ENCODE data around the gene SRSF3. TPM values are rescaled to one million over a fixed set of nuclear protein-coding genes. Genes with fewer than 3 reads are reported as not detected.
A peak's percentile ranks its signal among the peaks of the same experiment; 100 is the strongest.
"Not testable (repeated sequence)": the region's sequence is repeated elsewhere in the genome, so short reads cannot be mapped to it uniquely, and the experiment has no call there.

Gene SRSF3
- total and polyA plus RNA-seq, 8 donors = 60.5 to 122 (median 105) TPM

- FAIRE-seq (no peak), DNase-seq (no peak), ATAC-seq (no peak)
- Histone ChIP-seq H3K4me3 (no peak overlapping the region), H3K4me1 (no peaks in the 10 kb centered on the region), H3K27ac (no peak overlapping the region), H3K9me3 (no peaks in the 10 kb centered on the region), H3K36me3 (no peaks in the 10 kb centered on the region), H3K27me3 (no peaks in the 10 kb centered on the region)
- 70 to 88% methylated on average over 1 of the region's 1 CpG for WGBS, 2 donors
- intact Hi-C loops (cut with DNase I) = no loop called here
- no peak for TF ChIP-seq CTCF (IDR thresholded peaks at IDR 0.05)
These were observed 7.6 kb upstream of the SRSF3 start for GRCh38 chr6:36586606-36587005.

GRCh38 chr6:36589025-36589400 is 5.1 kb upstream of the SRSF3 start:
- FAIRE-seq; H3K9me3 ChIP-seq; intact Hi-C loops (cut with DNase I); H3K27ac ChIP-seq; H3K27me3 ChIP-seq; ATAC-seq; H3K36me3 ChIP-seq; H3K4me1 ChIP-seq; H3K4me3 ChIP-seq: not testable (repeated sequence)
- peak in 1 of 6 donors; percentile 30 for DNase-seq
- WGBS, 2 donors = 88 to 94% methylated on average over 9 of the region's 9 CpGs

- no peak for TF ChIP-seq CTCF (IDR thresholded peaks at IDR 0.05)
- FAIRE-seq (no peak), DNase-seq (peak in 1 of 6 donors; percentile 14), ATAC-seq (no peak)
- 72 to 75% methylated on average over 1 of the region's 1 CpG for WGBS, 2 donors
- H3K36me3 ChIP-seq = no peaks in the 10 kb centered on the region
- H3K9me3 ChIP-seq = no peaks in the 10 kb centered on the region
- intact Hi-C loops (cut with DNase I) = no loop called here
- H3K27ac ChIP-seq = no peak overlapping the region
- H3K4me3 ChIP-seq = no peak overlapping the region
- H3K4me1 ChIP-seq = no peaks in the 10 kb centered on the region
- H3K27me3 ChIP-seq = no peaks in the 10 kb centered on the region
These were observed 3.9 kb upstream of the SRSF3 start for GRCh38 chr6:36590237-36590636.

DNA sequence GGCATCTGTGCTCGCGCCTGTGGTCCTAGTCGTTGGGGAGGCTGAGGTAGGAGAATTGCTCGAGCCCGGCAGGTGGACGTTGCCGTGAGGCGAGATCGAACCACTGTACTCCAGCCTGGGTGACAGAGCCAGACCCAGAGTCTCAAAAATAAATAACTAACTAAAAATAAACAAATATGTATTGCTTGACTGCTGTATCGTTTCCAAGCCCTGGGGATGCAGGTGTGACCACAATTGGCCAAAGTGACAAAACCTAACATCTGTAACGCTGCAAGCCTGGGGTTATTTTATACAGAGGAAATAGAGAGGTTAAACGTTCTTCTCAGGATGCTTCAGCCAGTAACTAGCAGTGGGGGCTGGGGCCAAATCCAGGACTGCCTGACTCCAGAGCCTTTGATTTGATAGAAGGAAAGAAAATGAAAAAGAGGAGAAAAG is 1.9 kb upstream of the SRSF3 start:
- FAIRE-seq (no peak), DNase-seq (peak in 1 of 6 donors; percentile 47), ATAC-seq (no peak)
- WGBS, 2 donors = 69 to 74% methylated on average over 12 of the region's 12 CpGs
- Histone ChIP-seq H3K27ac (no peak overlapping the region), H3K4me1 (peaks cover 3% of the 10 kb centered on the region in 3 donors), H3K36me3 (peaks cover 0 to 7% (median 6%) of the 10 kb centered on the region in 3 donors), H3K27me3 (no peaks in the 10 kb centered on the region), H3K9me3 (no peaks in the 10 kb centered on the region), H3K4me3 (no peak overlapping the region)
- TF ChIP-seq CTCF (IDR thresholded peaks at IDR 0.05) = no peak
- intact Hi-C loops (cut with DNase I) = no loop called here

DNA sequence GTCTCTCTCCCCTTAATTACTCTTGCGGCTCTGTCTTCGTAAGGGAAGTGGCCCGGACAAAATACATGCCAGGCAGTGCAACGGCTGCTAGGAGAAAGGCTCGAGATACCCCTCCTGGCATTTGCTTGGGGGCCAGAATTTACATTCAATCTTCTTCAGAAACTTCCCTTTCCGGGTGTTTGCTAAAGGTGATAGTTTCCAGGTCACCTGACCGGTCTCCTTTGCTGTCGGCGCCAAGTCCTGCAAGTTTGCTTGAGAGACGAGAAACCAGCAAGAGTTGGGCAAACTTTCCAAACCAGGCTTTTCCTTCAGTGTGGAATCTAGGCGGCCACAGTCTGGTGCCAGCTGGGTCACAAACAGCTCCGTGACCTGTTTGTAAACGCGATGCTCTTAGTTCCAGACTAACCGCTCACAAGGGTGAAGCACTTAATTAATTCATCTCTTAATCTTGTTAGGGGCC is 563 bp upstream of the SRSF3 start:
- 1 to 2% methylated on average over 15 of the region's 15 CpGs for WGBS, 2 donors
- Histone ChIP-seq H3K4me3 (peak overlapping the region; percentile 14 to 81 (median 40)), H3K4me1 (peaks cover 4 to 16% (median 15%) of the 10 kb centered on the region in 3 donors), H3K9me3 (no peaks in the 10 kb centered on the region), H3K36me3 (peaks cover 0 to 20% (median 11%) of the 10 kb centered on the region in 3 donors), H3K27me3 (no peaks in the 10 kb centered on the region), H3K27ac (peak overlapping the region; percentile 93 to 99 (median 96))
- intact Hi-C loops (cut with DNase I) = no loop called here
- FAIRE-seq (no peak), DNase-seq (peak; percentile 64 to 84 (median 75)), ATAC-seq (peak; percentile 46 to 64 (median 54))
- TF ChIP-seq CTCF (IDR thresholded peaks at IDR 0.05) = no peak
